DOHH2 (cell line): ENCODE measurements around the gene ASB1.

ENCODE experiments used
- H3F3A ChIP-seq: fragments of 200-600 bp; sonication (generic), shearing (Covaris generic); 2 replicates; pipeline ENCODE4 v1.6.0; 2016; ENCODE audit warnings: antibody characterized with exemption, mild to moderate bottlenecking; ENCODE audit not compliant: control insufficient read depth, insufficient read depth
- H3K27ac ChIP-seq: fragments of 200-600 bp; sonication (generic); 2 replicates; pipeline ENCODE4 v1.5.1; 2014; ENCODE audit warnings: low read depth, mild to moderate bottlenecking, low read length, moderate library complexity
- H3K27me3 ChIP-seq: fragments of 200-600 bp; sonication (generic); 2 replicates; pipeline ENCODE4 v1.6.1; 2014; ENCODE audit warnings: mild to moderate bottlenecking, low read length, mixed read lengths; ENCODE audit not compliant: control insufficient read depth
- H3K36me3 ChIP-seq: fragments of 200-600 bp; sonication (generic); 2 replicates; pipeline ENCODE4 v1.6.1; 2014; ENCODE audit warnings: mild to moderate bottlenecking, low read length, moderate library complexity, mixed read lengths; ENCODE audit not compliant: control insufficient read depth
- H3K4me1 ChIP-seq: fragments of 200-600 bp; sonication (generic); 2 replicates; pipeline ENCODE4 v1.6.1; 2014; ENCODE audit warnings: mild to moderate bottlenecking, low read length, mixed read lengths; ENCODE audit not compliant: control insufficient read depth
- H3K4me2 ChIP-seq: fragments of 200-600 bp; sonication (generic); 2 replicates; pipeline ENCODE4 v1.6.0; 2014; ENCODE audit warnings: mild to moderate bottlenecking, low read length, moderate library complexity
- H3K4me3 ChIP-seq: fragments of 200-600 bp; sonication (generic); 2 replicates; pipeline ENCODE4 v1.5.1; 2014; ENCODE audit warnings: mild to moderate bottlenecking, low read length, mixed read lengths
- H3K79me2 ChIP-seq: fragments of 200-600 bp; sonication (generic); 2 replicates; pipeline ENCODE4 v1.6.1; 2014; ENCODE audit warnings: mild to moderate bottlenecking, low read length, mixed read lengths; ENCODE audit not compliant: control insufficient read depth
- H3K9me2 ChIP-seq: fragments of 200-600 bp; sonication (generic); replicated peaks from 2 replicates; pipeline ENCODE4 v1.6.1; 2014; ENCODE audit warnings: mild to moderate bottlenecking, low read length, mixed read lengths; ENCODE audit not compliant: control insufficient read depth
- H3K9me3 ChIP-seq: fragments of 200-600 bp; sonication (generic); 2 replicates; pipeline ENCODE4 v1.6.1; 2014; ENCODE audit warnings: antibody characterized with exemption, low read length, mixed read lengths; ENCODE audit not compliant: control insufficient read depth, insufficient read depth
- H4K20me1 ChIP-seq: fragments of 200-600 bp; sonication (generic); 2 replicates; pipeline ENCODE4 v1.6.0; 2014; ENCODE audit warnings: low read depth, mild to moderate bottlenecking, antibody characterized with exemption, low read length, moderate library complexity; ENCODE audit not compliant: control insufficient read depth, insufficient read depth
- CTCF ChIP-seq: fragments of 200-600 bp; sonication (generic); IDR thresholded peaks from one replicate; pipeline ENCODE4 v1.5.1; 2014; ENCODE audit warnings: antibody characterized with exemption, mild to moderate bottlenecking, low read depth, low read length; ENCODE audit not compliant: poor library complexity, severe bottlenecking
- EZH2phosphoT487 ChIP-seq: fragments of 200-600 bp; sonication (generic); IDR thresholded peaks from 2 replicates; pipeline ENCODE4 v1.6.1; 2017; ENCODE audit warnings: borderline replicate concordance, mild to moderate bottlenecking, antibody characterized with exemption, low read length, moderate library complexity, mixed read lengths

Gene ASB1

GRCh38 chr2:238445409-238446190, 18.9 kb downstream of the ASB1 start:
- Histone ChIP-seq H3K9me2 (no peaks in the 10 kb centered on the region), H4K20me1 (no peaks in the 10 kb centered on the region), H3K9me3 (no peaks in the 10 kb centered on the region), H3K4me3 (no peak overlapping the region), H3K27ac (no peak overlapping the region), H3K79me2 (peaks cover 46% of the 10 kb centered on the region), H3K36me3 (peaks cover 89% of the 10 kb centered on the region), H3F3A (no peaks in the 10 kb centered on the region), H3K4me2 (no peak overlapping the region), H3K4me1 (no peaks in the 10 kb centered on the region), H3K27me3 (no peaks in the 10 kb centered on the region)
- TF ChIP-seq EZH2phosphoT487 (no peak), CTCF (no peak)

GRCh38 chr2:238446371-238446770, 19.6 kb downstream of the ASB1 start:
- no peak overlapping the region for H3K27ac ChIP-seq
- H4K20me1 ChIP-seq: no peaks in the 10 kb centered on the region
- TF ChIP-seq CTCF: no peak
- TF ChIP-seq EZH2phosphoT487: no peak
- H3K79me2 ChIP-seq: peaks cover 39% of the 10 kb centered on the region
- H3K4me1 ChIP-seq: no peaks in the 10 kb centered on the region
- H3F3A ChIP-seq: no peaks in the 10 kb centered on the region
- H3K27me3 ChIP-seq: no peaks in the 10 kb centered on the region
- no peaks in the 10 kb centered on the region for H3K9me3 ChIP-seq
- H3K4me3 ChIP-seq: no peak overlapping the region
- peaks cover 92% of the 10 kb centered on the region for H3K36me3 ChIP-seq
- H3K9me2 ChIP-seq: no peaks in the 10 kb centered on the region
- H3K4me2 ChIP-seq: no peak overlapping the region

- H3K36me3 ChIP-seq: peaks cover 92% of the 10 kb centered on the region
- no peaks in the 10 kb centered on the region for H3K4me1 ChIP-seq
- H3K9me3 ChIP-seq: no peaks in the 10 kb centered on the region
- no peak overlapping the region for H3K4me2 ChIP-seq
- no peak overlapping the region for H3K4me3 ChIP-seq
- H3K27ac ChIP-seq: no peak overlapping the region
- H4K20me1 ChIP-seq: no peaks in the 10 kb centered on the region
- H3K27me3 ChIP-seq: no peaks in the 10 kb centered on the region
- TF ChIP-seq EZH2phosphoT487: no peak
- no peaks in the 10 kb centered on the region for H3K9me2 ChIP-seq
- no peaks in the 10 kb centered on the region for H3F3A ChIP-seq
- peaks cover 20% of the 10 kb centered on the region for H3K79me2 ChIP-seq
Observed at GRCh38 chr2:238448031-238448955, 21.6 kb downstream of the ASB1 start.
